NCI-H69 (cell line): Measurements from ENCODE around the gene TUNAR.
A peak's percentile ranks its signal among the peaks of the same experiment; 100 is the strongest.
"Not testable (repeated sequence)": the region's sequence is repeated elsewhere in the genome, so short reads cannot be mapped to it uniquely, and the experiment has no call there.

Experiments
- DNase-seq: peaks from one replicate; lab custom pipeline; 2025; lab: John Stamatoyannopoulos, UW

The TUNAR gene

DNA sequence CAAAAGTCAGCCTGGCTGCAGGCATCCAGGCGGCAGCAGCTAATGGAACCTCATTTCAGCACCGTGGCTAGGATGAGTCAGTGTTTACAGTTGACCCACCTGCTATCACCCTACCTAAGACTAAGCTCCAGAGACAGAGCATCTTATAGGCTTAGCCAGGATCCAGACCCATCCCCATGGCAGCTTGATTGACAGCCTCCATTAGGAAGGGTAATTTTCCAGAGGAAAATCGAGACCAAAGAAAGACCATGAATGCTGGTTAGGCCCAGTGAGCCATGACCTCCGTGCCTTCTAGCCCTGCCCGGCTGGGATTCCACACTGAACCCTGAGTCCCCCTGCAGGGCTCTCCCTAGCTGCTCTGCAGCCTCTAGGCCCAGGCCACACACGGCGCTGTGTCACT, 38.7 kb downstream of the TUNAR start:
- peak; percentile 81 for DNase-seq

DNA sequence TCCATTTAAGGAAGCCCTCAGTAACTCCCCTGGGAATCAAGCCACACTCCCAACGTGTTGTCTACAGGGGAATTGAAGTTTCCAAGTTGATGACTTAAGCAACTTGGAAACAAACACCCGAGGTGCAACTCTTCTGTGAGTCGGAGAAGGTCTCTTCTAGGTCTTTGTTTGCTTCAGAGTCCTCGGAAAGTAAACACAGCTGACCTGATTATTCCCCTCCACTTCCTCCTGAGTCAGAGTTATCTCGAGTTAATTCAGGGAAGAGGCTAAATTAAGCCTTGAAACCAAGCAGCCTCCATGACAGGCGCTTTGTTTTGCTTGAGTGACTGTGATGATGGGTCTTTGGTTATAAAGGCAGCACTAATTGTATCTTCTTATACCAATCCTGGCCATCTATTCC, 41.8 kb downstream of the TUNAR start:
- DNase-seq: peak; percentile 76

DNA sequence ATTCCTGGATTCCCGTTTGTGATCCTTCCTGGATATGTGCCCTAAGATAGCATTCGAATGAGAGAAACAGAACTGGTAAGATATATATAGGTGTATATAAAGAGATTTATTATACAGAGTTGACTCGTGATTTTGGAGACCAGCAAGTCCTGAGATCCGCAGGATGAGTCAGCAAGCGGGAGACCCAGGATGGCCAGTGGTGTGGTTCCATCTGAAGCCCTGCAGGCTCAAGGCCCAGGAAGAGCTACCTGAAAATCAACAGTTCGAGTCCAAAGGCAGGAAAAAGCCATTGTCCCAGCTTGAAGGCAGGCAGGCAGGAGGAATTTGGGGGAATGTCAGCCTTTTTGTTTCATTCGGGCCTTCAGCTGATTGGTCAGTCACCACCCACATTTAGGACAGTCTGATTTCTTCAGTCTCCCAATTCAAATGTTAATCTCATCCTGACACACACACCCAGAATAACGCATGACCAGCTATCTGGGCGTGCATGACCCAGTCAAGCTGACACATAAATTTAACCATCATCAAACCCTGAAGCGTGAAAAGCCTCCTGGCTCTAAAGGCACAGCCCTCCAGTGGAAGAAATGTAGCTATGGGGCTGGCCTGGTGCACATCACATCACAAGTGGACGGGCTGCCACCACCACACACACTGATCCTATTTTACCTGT, 44.3 kb downstream of the TUNAR start:
- DNase-seq: no peak

DNA sequence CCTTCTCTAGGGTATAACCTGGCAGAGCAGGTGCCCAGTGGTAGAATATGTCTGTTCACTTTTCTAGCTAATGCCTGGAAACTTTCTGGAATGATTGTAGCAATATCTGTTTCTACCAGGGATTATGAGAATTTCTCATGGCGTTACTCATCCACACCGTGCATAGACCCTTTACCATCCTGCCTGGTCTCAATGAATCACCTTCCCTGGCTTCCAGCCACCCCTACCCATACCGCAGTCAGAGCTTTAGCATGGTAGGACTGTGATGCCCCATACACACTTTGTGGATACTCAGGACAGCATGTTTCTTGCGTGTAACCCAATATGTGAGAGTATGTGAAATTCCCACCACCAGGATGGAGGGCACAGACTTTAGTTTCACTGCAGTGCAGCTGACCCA, 45.4 kb downstream of the TUNAR start:
- no peak for DNase-seq

DNA sequence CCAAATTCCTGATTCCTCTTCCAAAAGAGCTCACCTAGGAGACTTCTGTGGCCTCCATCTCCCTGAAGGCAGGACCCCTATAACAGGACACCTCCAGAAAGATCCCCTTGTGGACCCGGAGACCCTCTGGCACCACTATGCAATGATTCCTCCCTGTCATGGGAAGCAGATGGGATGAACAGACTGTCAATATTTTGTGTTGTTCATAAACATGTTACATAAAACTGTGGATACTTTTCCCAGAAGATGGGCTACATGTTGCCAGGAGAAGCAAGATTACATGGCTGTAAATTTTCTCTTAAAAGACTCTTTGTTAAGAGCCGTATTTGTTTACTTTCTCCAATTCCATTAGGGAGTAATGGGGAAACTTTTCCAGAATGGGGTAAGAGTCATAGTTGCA, 52.1 kb downstream of the TUNAR start:
- DNase-seq: no peak

DNA sequence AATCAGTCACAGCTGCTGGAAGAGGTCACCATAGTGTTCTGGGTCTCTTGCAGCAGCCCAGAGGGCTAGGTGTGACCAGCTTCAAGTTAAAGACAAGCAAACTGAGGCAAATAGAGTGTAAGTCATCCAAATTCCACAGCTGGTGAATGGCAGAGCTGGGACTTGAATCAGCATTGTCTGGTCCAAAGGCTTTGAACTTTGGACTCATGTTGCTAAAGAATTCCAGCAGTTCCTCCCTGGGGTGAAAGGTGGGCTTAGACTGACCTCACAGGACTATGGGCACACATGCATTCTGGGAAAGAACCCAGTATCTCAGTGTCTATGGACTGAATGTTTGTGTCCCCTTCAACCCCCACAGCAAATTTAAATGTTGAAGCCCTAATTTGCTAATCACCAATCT, 54.8 kb downstream of the TUNAR start:
- no peak for DNase-seq

DNA sequence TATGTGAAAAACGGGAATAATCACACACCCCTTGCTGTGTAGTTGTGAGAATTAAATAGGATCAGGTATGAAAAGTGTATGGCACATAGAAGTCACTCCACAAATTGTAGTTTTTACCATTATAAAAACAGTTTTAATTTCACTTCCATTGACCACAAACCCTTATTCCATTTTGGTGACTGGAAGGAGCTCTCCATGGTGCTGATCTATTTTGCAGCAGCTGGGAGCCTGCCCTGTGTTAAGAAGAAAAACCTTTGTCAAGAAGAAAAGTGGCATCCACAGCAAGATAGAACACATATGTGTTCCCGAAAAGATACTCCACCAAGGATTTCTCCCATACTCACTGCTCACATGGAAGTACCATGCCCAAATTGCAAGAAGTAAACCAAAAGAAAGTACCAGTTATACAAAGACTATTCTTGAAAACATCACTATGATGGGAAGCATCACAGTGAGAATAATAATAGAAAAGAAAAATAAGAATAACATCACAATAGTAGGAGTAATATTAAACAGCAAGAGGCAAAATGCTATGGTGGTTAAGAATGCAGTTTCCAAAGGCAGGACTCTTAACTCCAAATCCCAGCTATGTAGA, 58.7 kb downstream of the TUNAR start:
- no peak for DNase-seq

DNA sequence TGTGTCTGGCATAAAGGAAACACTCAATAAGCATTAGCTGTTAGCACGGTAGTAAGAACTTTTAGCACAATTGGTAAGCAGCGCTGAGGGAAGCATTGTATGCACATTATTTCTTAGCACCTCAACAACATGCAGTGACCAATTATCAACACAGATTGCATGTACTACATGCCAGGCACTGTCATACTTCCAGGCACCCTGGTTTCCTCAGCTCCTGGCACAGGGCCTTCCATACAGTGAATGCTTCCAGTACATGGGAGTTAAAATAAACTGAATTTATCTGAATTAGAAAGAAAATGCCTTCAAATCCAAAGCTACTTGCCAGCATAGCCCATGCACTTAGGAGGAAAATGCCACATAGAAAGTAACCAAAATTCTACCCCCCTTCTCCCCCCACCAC, 59.4 kb downstream of the TUNAR start:
- no peak for DNase-seq

DNA sequence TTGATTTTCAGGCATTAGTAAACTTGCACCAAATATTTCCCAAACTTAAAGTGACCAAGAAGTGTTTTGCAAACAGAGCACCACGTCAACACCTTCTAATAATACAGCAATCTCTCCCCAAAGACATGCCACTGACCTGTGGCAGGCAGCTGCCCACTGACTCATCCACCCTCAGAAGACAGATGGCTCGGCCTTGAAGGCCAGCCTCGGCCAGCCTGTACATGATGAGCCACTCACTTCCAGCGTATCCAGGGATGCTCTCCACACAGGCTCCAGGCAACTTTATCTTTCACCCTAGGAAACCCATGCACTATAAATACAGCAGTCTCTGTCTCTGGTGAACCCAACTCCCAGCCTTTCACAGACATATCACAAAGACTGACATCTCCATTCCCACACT, 62.7 kb downstream of the TUNAR start:
- no peak for DNase-seq

DNA sequence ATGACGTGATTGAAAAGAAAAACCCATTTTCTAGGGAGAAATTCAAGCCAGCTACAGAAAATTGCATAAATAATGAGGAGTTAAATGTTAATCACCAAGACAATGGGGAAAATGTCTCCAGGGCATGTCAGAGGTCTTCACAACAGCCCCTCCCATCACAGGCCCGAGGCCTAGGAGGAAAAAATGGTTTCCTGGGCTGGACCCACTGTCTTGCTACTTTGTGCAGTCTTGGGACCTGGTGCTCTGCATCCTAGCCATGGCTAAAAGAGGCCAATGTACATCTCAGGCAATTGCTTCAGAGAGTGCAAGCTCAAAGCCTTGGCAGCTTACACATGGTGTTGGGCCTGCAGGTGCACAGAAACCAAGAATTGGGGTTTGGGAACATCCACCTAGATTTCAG, 65.3 kb downstream of the TUNAR start:
- no peak for DNase-seq

DNA sequence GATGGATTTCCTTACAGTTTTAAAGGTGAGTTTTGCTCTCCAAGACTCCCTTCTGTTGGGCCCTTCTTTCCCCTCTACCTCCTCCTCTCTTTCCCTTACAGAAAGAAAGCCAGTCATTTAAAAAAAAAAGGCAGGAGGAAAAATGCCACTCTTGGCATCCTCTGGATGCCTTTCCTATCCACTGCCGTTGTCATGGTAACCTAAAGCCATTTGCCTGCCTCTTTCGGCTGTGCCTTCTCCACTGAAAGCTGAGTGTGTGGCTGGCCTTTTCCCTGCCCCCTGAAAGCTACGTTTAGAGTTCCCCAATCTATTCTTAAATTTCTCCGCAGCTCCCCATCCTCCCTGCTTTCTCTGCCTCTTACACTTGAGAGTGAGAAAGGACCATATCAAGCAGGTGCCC, 67.1 kb downstream of the TUNAR start:
- DNase-seq: peak; percentile 43

DNA sequence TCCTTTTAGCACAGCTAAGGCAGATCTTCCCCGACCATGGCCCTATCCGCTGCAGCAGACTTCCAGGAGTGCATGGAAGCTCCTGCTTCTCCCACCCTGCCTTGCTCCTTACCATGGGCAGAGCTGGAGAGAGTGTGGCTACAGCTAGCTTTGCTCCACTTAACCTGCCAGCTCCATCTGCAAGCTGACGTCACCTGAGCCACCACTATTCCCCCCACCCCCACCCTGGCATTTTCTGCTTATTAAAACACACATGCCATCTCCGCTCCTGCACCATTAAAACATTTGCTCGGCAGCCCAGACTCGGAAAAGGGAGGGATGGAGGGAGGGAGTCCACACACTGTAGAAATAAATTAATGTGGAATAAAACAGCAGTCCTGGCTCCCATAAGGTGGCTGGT, 67.8 kb downstream of the TUNAR start:
- DNase-seq: no peak

DNA sequence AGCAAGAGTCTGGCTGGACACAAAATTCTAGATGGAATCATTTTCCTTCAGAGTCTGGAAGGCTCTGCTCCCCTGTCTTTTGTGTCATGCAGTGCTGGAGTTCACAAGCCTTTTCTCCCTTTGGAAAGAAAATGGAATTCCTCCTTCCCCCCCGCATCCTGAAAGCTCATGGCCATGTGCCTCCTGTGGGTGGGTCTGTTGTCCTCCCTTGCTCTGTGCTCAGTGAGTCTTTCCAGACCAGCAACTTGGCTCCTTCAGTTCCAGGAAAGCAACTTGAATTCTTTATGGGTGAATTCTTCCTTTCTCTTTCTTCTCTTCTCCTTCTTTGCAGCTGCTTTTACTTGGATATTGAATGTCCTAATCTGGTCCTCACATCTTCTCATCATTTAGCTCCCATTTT, 70.2 kb downstream of the TUNAR start:
- DNase-seq: no peak

DNA sequence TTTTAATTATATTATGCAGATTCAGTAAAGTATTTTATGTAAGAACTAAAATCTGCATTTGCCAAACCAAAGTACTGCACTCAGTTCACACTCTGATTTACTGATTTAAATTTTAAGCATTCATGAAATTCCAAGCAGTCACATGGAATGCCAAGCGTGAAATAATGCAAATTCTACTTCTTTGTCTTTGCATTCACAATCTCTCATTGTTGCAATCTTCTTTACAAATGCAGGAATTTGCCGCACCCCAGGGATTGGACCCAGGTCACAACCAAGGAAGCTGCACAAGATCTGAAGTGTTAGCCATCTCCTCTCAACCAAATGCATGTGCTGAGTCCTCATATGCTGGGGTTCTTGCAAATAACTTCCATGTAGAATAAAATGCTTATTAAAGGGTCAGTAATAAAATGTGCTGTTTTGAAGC, 71.9 kb downstream of the TUNAR start:
- DNase-seq: no peak

DNA sequence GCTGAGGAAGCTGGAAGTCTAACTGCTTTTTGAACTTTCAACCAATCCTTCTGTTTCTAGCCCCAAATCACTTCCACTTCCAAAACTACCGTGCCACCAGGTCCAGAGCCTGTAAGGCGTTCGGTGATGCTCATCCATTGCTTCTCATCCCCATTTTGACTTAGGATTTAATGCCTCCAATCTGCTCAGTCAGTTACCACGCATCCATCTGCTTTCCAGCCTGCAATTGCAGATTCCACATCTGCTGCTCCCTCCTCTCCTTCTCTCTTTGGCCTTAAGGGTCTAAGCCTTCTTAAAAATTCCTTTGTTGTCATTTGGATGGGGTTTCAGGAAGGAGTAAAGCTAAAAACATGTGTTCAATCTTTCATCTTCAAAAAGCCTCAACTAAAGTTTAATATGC, 74.7 kb downstream of the TUNAR start:
- DNase-seq: no peak

DNA sequence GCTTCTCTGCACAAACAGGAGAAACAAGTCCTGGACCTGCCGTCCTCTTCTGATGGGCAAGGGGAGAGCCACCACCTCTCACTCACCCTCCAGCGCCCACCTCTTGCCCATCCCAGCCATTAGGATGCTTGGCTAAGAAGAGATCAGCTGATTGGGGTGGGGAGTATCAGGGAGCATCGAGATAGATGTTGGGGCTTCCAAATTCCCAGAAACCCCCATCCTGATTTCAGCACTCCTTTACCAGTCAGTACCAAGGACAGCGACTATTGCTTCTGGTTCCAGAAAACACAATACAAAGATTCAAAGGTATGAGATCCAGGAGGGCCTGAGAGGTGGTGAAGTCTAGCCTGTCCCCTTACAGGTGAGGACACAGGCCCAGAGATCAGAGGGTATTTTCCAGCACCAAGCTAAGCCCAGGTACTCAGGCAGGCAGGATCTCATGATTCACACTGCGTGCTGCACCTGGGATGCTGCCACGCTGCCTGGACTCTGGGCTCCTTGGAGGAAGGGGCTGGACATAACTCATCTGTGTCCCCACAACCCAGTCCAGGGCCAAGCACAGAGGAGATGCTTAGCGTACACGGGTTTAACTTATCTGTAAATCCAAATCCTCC, 76.6 kb downstream of the TUNAR start:
- no peak for DNase-seq

DNA sequence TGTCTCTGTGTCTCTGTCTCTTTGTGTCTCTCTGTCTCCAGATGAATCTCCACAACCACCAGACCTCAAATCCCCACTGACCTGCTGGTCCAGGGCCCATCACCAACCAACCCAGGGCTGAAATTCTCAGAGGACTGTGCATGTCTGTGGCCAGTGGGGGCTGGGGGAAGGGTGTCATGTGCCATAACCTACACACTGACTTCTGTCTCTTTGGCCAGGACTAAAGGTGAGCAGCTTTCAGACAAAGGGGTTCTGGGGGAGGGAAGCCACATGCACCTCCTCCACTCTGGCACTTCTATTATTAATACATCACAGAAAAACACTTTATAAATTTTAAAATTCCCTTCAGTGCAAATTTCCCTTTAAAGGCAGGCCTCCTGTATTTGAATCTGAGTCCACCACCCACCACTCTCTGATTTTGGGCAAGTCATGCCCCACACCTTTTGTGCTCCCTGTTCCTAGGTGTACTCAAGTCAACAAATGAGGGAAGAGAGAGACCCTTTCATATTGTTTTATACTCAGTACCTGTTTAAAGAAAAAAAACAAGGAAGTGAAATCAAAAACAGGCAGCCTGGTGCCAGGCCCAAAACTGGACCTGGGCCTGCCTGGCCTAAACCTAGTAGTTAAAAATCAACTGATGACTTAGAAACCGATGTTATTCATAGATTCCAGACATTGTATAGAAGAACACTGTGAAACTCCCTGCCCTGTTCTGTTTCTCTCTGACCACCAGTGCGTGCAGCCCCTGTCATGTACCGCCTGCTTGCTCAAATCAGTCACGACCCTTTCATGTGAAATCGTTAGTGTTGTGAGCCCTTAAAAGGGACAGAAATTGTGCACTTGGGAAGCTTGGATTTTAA, 80.2 kb downstream of the TUNAR start:
- DNase-seq: no peak

DNA sequence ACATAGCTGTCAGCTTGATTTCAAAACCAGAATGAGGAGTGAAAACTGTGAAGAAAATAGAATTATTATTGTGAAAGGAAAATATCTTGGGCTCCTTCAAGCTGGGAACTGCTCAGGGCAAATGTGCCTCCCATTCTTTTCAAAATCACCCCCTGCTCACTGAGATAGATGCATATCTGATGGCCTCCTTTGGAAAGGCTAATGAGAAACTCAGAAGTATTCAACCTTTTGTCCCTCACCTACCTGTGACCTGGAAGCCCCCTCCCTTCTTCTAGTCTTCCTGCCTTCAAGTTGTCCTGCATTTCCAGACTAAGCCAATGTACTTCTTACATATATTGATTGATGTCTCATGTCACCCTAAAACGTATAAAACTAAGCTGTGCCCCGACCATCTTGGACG, 81.5 kb downstream of the TUNAR start:
- no peak for DNase-seq

DNA sequence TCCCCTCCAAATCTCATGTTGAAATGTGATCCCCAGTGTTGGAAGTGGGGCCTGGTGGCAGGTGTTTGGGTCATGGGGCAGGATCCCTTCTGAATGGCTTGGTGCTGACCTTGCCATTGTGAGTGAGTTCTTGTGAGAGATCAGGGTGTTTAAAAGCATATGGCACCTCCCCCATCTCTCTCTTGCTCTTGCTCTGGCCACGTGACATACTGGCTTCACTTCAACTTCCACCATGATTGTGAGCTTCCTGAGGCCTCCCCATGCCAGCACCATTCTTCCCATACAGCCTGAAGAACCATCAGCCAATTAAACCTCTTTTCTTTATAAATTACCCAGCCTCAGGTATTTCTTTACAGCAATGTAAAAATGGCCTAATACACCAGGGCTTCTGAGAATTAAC, 82.7 kb downstream of the TUNAR start:
- peak; percentile 38 for DNase-seq

DNA sequence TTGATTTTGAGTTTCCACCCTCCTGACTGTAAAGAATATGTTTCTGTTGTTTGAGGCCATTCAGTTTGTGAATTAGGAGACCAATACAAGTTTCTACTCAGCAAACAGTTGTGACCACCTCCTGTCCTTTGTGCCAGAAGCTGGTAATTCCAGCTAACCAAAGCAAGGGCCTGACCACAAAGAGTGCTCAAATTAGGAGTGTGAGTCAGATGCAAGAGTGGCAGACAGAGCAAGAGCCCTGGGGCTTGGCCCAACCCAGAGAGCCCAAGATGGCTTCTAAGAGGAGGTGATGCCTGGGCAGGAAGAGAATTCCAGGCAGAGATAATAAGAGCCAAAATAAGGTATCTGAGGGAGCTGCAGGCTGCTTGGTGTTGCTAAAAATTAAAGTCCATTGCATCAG, 84.8 kb downstream of the TUNAR start:
- DNase-seq: no peak

DNA sequence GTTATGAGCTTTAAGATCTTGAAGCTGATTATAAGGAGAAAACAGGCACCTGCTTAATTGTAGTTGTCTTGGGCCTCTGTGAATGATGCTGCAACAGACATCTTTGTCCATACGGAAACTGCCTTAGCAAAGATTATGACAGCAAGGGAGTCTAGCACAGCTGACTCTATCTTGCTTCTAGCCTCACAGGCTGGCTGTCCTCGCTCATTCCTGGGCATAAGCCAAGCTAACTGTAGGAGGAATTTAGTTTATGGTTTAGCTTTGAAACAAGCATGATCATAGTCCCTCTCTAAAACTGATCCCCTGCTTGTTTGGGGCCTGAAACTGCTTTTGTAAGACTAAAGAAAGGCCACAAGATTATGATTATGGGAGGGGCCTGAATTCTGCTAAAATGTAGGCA, 88.3 kb downstream of the TUNAR start:
- DNase-seq: no peak

DNA sequence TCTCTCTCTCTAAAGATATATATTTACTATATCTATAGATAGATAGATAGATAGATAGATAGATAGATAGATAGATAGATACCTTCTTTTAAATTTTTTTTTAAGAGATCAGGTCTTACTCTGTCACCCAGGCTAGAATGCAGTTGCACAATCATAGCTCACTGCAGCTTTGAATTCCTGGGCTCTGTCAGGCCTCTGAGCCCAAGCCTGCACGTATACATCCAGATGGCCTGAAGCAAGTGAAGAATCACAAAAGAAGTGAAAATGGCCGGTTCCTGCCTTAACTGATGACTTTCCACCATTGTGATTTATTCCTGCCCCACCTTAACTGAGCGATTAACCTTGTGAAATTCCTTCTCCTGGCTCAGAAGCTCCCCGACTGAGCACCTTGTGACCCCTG, 91.4 kb downstream of the TUNAR start:
- DNase-seq: not testable (repeated sequence)
